Peyer's patch (tissue), 4 donors: ENCODE results near the gene ITGB3. TPM values are rescaled to one million over a fixed set of nuclear protein-coding genes. Genes with fewer than 3 reads are reported as not detected.

ENCODE experiments used
- DNase-seq, 3 donors: peaks; one replicate each; pipeline ENCODE4 v3.0.0-alpha.2; 2017 to 2019
- H3K27ac ChIP-seq, 4 donors: fragments of 200-600 bp; sonication (generic); one replicate each; pipeline ENCODE4 v1.5.1; 2016 to 2019
- H3K27me3 ChIP-seq, 2 donors: fragments of 200-600 bp; sonication (generic); one replicate each; pipeline ENCODE4 v1.5.1; 2019
- H3K36me3 ChIP-seq, 3 donors: fragments of 200-600 bp; sonication (generic); one replicate each; pipeline ENCODE4 v1.5.1; 2016 to 2019
- H3K4me1 ChIP-seq, 4 donors: fragments of 200-600 bp; sonication (generic); one replicate each; pipeline ENCODE4 v1.5.1; 2016 to 2019
- H3K4me3 ChIP-seq, 4 donors: fragments of 200-600 bp; sonication (generic); 1 replicate in 3 of 4; 2 replicates in 1 of 4; pipeline ENCODE4 v1.5.1; 2016 to 2019; ENCODE audit warnings: mild to moderate bottlenecking in 1 of 4
- H3K9me3 ChIP-seq, 4 donors: fragments of 200-600 bp; sonication (generic); one replicate each; pipeline ENCODE4 v1.5.1; 2016 to 2019; ENCODE audit warnings: mild to moderate bottlenecking in 1 of 4
- CTCF ChIP-seq, 6 experiments: fragments of 450-650 bp in 4 of 6; fragments of 200-600 bp in 2 of 6; sonication (generic) in 1 of 6; IDR thresholded peaks; one replicate each; pipeline ENCODE4 v1.5.1; 2017 to 2019; ENCODE audit warnings: antibody characterized with exemption in 6 of 6, mild to moderate bottlenecking in 3 of 6, moderate library complexity in 1 of 6
- POLR2A ChIP-seq, 2 donors: fragments of 450-650 bp; IDR thresholded peaks; one replicate each; pipeline ENCODE4 v1.5.1; 2017; ENCODE audit warnings: antibody characterized with exemption in 2 of 2, mild to moderate bottlenecking in 2 of 2, moderate library complexity in 2 of 2
- total RNA-seq, 4 donors: library from RNA; depleted of rRNA; stranded (reverse); fragments of >200 nt; gene quantifications; one replicate each; pipeline ENCODE4 v1.1.0, GENCODE V29; 2016

ITGB3 gene
- total RNA-seq, 4 donors from 2014 or later, result 4.6 to 18.2 (median 6.6) TPM

- Histone ChIP-seq H3K36me3 (no peaks in the 10 kb centered on the region), H3K27me3 (no peaks in the 10 kb centered on the region), H3K4me3 (no peak overlapping the region), H3K4me1 (no peaks in the 10 kb centered on the region), H3K27ac (no peak overlapping the region), H3K9me3 (no peaks in the 10 kb centered on the region)
- DNase-seq, result no peak
- no peak for TF ChIP-seq POLR2A (IDR thresholded peaks at IDR 0.05)
- no peak for TF ChIP-seq CTCF (IDR thresholded peaks at IDR 0.05)
Measured at GRCh38 chr17:47246120-47246519, 7.5 kb upstream of the ITGB3 start.

- Histone ChIP-seq H3K27me3 (no peaks in the 10 kb centered on the region), H3K4me1 (peaks cover 0 to 24% (median 2%) of the 10 kb centered on the region in 4 donors), H3K27ac (no peak overlapping the region), H3K36me3 (no peaks in the 10 kb centered on the region), H3K9me3 (no peaks in the 10 kb centered on the region), H3K4me3 (no peak overlapping the region)
- TF ChIP-seq POLR2A (IDR thresholded peaks at IDR 0.05), result no peak
- no peak for TF ChIP-seq CTCF (IDR thresholded peaks at IDR 0.05)
- DNase-seq, result no peak
Measured at GRCh38 chr17:47250855-47251254, 2.8 kb upstream of the ITGB3 start.

GRCh38 chr17:47251421-47251940, 2.1 kb upstream of the ITGB3 start:
- Histone ChIP-seq H3K4me3 (no peak overlapping the region), H3K9me3 (no peaks in the 10 kb centered on the region), H3K27ac (no peak overlapping the region), H3K27me3 (no peaks in the 10 kb centered on the region), H3K4me1 (peaks cover 0 to 24% (median 2%) of the 10 kb centered on the region in 4 donors), H3K36me3 (no peaks in the 10 kb centered on the region)
- TF ChIP-seq CTCF (IDR thresholded peaks at IDR 0.05) (no peak), POLR2A (IDR thresholded peaks at IDR 0.05) (no peak)
- no peak for DNase-seq

- no peaks in the 10 kb centered on the region for H3K36me3 ChIP-seq
- H3K27ac ChIP-seq, result no peak overlapping the region
- no peak overlapping the region for H3K4me3 ChIP-seq
- no peaks in the 10 kb centered on the region for H3K9me3 ChIP-seq
- TF ChIP-seq POLR2A (IDR thresholded peaks at IDR 0.05) (no peak), CTCF (IDR thresholded peaks at IDR 0.05) (peak in 1 of 6 experiments; percentile 13)
- DNase-seq, result peak in 1 of 3 donors; percentile 65
- H3K4me1 ChIP-seq, result peaks cover 0 to 24% (median 2%) of the 10 kb centered on the region in 4 donors
- H3K27me3 ChIP-seq, result no peaks in the 10 kb centered on the region
Measured at GRCh38 chr17:47252209-47252608, 1.4 kb upstream of the ITGB3 start.

- Histone ChIP-seq H3K4me3 (peak overlapping the region; percentile 51 to 84 (median 74)), H3K36me3 (no peaks in the 10 kb centered on the region), H3K4me1 (peaks cover 0 to 24% (median 2%) of the 10 kb centered on the region in 4 donors), H3K9me3 (no peaks in the 10 kb centered on the region), H3K27me3 (no peaks in the 10 kb centered on the region), H3K27ac (peak overlapping the region in 3 of 4 donors; percentile 45 to 89 (median 86))
- no peak for DNase-seq
- TF ChIP-seq CTCF (IDR thresholded peaks at IDR 0.05) (no peak), POLR2A (IDR thresholded peaks at IDR 0.05) (no peak)
Measured at GRCh38 chr17:47252766-47253512, 688 bp upstream of the ITGB3 start.
